ENCODE results near the gene KAT2B.
"Not testable (repeated sequence)": the region's sequence is repeated elsewhere in the genome, so short reads cannot be mapped to it uniquely, and the experiment has no call there.

DNA sequence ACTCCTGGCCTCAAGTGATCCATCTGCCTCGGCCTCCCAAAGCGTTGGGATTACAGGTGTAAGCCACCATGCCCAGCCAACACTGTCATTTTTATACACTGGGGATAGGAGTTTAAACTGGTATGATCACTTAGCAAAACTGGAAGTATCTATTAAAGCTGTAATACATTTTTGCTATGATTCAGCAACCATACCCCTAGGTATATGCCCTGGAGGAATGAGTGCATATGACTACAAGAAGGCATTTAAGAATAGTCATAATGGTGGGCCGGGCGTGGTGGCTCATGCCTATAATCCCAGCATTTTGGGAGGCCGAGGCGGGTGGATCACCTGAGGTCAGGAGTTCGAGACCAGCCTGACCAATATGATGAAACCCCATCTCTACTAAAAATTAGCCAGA, 8.3 kb upstream of the KAT2B start:
- TF ChIP-seq, protein P1, sequence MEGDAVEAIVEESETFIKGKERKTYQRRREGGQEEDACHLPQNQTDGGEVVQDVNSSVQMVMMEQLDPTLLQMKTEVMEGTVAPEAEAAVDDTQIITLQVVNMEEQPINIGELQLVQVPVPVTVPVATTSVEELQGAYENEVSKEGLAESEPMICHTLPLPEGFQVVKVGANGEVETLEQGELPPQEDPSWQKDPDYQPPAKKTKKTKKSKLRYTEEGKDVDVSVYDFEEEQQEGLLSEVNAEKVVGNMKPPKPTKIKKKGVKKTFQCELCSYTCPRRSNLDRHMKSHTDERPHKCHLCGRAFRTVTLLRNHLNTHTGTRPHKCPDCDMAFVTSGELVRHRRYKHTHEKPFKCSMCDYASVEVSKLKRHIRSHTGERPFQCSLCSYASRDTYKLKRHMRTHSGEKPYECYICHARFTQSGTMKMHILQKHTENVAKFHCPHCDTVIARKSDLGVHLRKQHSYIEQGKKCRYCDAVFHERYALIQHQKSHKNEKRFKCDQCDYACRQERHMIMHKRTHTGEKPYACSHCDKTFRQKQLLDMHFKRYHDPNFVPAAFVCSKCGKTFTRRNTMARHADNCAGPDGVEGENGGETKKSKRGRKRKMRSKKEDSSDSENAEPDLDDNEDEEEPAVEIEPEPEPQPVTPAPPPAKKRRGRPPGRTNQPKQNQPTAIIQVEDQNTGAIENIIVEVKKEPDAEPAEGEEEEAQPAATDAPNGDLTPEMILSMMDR (IDR thresholded peaks at IDR 0.05): not testable (repeated sequence)
- TF ChIP-seq POLR2A (IDR thresholded peaks at IDR 0.05): not testable (repeated sequence)

Data from uterus (tissue), 2 donors.